Measurements from ENCODE around the gene FOXF2.

GRCh38 chr6:1384549-1385128 is 4.7 kb upstream of the FOXF2 start:
- TF ChIP-seq, protein P1, sequence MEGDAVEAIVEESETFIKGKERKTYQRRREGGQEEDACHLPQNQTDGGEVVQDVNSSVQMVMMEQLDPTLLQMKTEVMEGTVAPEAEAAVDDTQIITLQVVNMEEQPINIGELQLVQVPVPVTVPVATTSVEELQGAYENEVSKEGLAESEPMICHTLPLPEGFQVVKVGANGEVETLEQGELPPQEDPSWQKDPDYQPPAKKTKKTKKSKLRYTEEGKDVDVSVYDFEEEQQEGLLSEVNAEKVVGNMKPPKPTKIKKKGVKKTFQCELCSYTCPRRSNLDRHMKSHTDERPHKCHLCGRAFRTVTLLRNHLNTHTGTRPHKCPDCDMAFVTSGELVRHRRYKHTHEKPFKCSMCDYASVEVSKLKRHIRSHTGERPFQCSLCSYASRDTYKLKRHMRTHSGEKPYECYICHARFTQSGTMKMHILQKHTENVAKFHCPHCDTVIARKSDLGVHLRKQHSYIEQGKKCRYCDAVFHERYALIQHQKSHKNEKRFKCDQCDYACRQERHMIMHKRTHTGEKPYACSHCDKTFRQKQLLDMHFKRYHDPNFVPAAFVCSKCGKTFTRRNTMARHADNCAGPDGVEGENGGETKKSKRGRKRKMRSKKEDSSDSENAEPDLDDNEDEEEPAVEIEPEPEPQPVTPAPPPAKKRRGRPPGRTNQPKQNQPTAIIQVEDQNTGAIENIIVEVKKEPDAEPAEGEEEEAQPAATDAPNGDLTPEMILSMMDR (IDR thresholded peaks at IDR 0.05), result no peak
- no peak for TF ChIP-seq EZH2 (IDR thresholded peaks at IDR 0.05; ENCODE audit: borderline replicate concordance, insufficient read depth, low read depth, low read length, poor library complexity, severe bottlenecking)

Data from B cell (primary cell).